ENCODE measurements around the gene GPR15. TPM values are rescaled to one million over a fixed set of nuclear protein-coding genes. Genes with fewer than 3 reads are reported as not detected.

The GPR15 gene
- polyA plus RNA-seq, 1 donor from 2014 or later: not detected

DNA sequence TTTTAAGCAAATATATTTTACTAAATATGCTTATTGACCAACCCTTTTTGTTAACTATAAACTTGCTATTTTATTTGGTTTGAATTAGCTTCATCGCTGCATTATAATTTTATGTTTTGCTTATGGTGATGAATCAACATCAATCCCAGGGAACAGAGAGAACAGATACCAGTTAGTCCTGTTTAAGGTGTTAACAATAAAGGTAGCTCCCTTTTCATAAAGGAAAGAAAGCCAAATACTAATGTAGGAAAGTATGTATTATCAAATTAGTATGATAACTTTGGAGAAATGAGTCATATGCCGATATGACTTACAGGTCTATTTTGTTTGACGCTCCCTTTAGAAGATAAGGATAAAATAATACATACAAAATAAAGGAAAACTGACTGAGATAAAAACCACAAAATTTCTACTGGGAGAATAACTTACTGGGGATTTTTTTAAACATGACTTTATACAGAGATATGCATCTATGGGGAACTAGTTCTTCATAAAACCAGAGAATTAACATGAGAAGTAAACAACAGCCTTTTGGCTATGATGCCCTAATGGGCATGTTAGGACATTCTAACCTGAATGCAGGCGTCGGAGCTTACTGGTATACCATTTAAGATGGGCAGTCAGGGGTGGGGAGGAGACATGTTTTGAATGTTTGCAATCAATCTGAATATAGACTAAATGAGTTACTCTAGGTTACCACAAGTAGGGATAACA lies 29.8 kb upstream of the GPR15 start:
- H3K27me3 ChIP-seq (ENCODE audit: insufficient read depth, low read depth, low read length): no peaks in the 10 kb centered on the region
- H4K20me1 ChIP-seq (ENCODE audit: insufficient read depth): no peaks in the 10 kb centered on the region
- H3K4me3 ChIP-seq (ENCODE audit: low read length): no peak overlapping the region
- H3K27ac ChIP-seq (ENCODE audit: low read length): no peak overlapping the region
- no peaks in the 10 kb centered on the region for H3K9me2 ChIP-seq (ENCODE audit: insufficient read depth, low read length)
- H3K36me3 ChIP-seq (ENCODE audit: insufficient read depth, low read length): no peaks in the 10 kb centered on the region
- H3K9me3 ChIP-seq (ENCODE audit: low read length): no peaks in the 10 kb centered on the region
- H3K79me2 ChIP-seq (replicated peaks; ENCODE audit: insufficient read depth, low read length): no peaks in the 10 kb centered on the region
- H3K9ac ChIP-seq (ENCODE audit: low read length): no peak overlapping the region
- no peak overlapping the region for H3K4me2 ChIP-seq (ENCODE audit: low read length)
- H2AFZ ChIP-seq (ENCODE audit: low read depth, low read length): no peak overlapping the region
- no peaks in the 10 kb centered on the region for H3F3A ChIP-seq (ENCODE audit: insufficient read depth, low read length, poor library complexity, severe bottlenecking)
- TF ChIP-seq TAF1 (IDR thresholded peaks at IDR 0.05; ENCODE audit: low read depth) (no peak), MXI1 (conservative IDR thresholded peaks at IDR 0.05; ENCODE audit: poor library complexity, severe bottlenecking) (no peak), RAD21 (conservative IDR thresholded peaks at IDR 0.05) (no peak), POLR2AphosphoS5 (IDR thresholded peaks at IDR 0.05) (no peak), EP300 (conservative IDR thresholded peaks at IDR 0.05; ENCODE audit: poor library complexity, severe bottlenecking) (no peak), SMC3 (conservative IDR thresholded peaks at IDR 0.05; ENCODE audit: poor library complexity) (no peak), EZH2 (IDR thresholded peaks at IDR 0.05; ENCODE audit: borderline replicate concordance, insufficient read depth, low read length, poor library complexity, severe bottlenecking) (no peak)
- TF ChIP-seq, protein P1, sequence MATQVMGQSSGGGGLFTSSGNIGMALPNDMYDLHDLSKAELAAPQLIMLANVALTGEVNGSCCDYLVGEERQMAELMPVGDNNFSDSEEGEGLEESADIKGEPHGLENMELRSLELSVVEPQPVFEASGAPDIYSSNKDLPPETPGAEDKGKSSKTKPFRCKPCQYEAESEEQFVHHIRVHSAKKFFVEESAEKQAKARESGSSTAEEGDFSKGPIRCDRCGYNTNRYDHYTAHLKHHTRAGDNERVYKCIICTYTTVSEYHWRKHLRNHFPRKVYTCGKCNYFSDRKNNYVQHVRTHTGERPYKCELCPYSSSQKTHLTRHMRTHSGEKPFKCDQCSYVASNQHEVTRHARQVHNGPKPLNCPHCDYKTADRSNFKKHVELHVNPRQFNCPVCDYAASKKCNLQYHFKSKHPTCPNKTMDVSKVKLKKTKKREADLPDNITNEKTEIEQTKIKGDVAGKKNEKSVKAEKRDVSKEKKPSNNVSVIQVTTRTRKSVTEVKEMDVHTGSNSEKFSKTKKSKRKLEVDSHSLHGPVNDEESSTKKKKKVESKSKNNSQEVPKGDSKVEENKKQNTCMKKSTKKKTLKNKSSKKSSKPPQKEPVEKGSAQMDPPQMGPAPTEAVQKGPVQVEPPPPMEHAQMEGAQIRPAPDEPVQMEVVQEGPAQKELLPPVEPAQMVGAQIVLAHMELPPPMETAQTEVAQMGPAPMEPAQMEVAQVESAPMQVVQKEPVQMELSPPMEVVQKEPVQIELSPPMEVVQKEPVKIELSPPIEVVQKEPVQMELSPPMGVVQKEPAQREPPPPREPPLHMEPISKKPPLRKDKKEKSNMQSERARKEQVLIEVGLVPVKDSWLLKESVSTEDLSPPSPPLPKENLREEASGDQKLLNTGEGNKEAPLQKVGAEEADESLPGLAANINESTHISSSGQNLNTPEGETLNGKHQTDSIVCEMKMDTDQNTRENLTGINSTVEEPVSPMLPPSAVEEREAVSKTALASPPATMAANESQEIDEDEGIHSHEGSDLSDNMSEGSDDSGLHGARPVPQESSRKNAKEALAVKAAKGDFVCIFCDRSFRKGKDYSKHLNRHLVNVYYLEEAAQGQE (IDR thresholded peaks at IDR 0.05; ENCODE audit: borderline replicate concordance): no peak

DNA sequence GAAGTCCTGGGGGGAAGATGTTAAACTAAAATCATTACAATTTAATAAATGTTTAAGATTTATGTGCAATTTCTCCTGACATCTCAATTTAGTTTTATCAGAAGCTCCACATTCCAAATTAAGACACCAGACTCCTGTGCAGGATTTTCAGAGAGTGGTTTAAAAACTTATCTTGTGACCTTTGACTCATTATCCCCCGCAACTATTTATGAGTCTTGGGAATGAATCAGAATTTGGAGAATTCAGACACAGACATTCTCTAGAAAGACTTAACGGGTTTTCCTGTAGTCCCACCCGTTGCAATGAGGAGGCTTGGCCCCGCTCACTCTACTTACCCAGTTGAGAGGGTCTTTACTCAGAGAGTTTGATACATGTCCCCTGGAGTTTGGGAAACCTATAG lies 27.2 kb upstream of the GPR15 start:
- H3K27ac ChIP-seq (ENCODE audit: low read length): no peak overlapping the region
- no peaks in the 10 kb centered on the region for H3F3A ChIP-seq (ENCODE audit: insufficient read depth, low read length, poor library complexity, severe bottlenecking)
- H2AFZ ChIP-seq (ENCODE audit: low read depth, low read length): no peak overlapping the region
- H3K4me3 ChIP-seq (ENCODE audit: low read length): no peak overlapping the region
- H3K79me2 ChIP-seq (replicated peaks; ENCODE audit: insufficient read depth, low read length): no peaks in the 10 kb centered on the region
- no peaks in the 10 kb centered on the region for H3K36me3 ChIP-seq (ENCODE audit: insufficient read depth, low read length)
- H3K9me3 ChIP-seq (ENCODE audit: low read length): no peaks in the 10 kb centered on the region
- H3K9ac ChIP-seq (ENCODE audit: low read length): no peak overlapping the region
- H3K27me3 ChIP-seq (ENCODE audit: insufficient read depth, low read depth, low read length): no peaks in the 10 kb centered on the region
- no peaks in the 10 kb centered on the region for H4K20me1 ChIP-seq (ENCODE audit: insufficient read depth)
- H3K4me2 ChIP-seq (ENCODE audit: low read length): no peak overlapping the region
- no peak for TF ChIP-seq MXI1 (conservative IDR thresholded peaks at IDR 0.05; ENCODE audit: poor library complexity, severe bottlenecking)
- TF ChIP-seq RAD21 (conservative IDR thresholded peaks at IDR 0.05): no peak
- no peak for TF ChIP-seq POLR2AphosphoS5 (IDR thresholded peaks at IDR 0.05)
- TF ChIP-seq, protein P2, sequence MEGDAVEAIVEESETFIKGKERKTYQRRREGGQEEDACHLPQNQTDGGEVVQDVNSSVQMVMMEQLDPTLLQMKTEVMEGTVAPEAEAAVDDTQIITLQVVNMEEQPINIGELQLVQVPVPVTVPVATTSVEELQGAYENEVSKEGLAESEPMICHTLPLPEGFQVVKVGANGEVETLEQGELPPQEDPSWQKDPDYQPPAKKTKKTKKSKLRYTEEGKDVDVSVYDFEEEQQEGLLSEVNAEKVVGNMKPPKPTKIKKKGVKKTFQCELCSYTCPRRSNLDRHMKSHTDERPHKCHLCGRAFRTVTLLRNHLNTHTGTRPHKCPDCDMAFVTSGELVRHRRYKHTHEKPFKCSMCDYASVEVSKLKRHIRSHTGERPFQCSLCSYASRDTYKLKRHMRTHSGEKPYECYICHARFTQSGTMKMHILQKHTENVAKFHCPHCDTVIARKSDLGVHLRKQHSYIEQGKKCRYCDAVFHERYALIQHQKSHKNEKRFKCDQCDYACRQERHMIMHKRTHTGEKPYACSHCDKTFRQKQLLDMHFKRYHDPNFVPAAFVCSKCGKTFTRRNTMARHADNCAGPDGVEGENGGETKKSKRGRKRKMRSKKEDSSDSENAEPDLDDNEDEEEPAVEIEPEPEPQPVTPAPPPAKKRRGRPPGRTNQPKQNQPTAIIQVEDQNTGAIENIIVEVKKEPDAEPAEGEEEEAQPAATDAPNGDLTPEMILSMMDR (IDR thresholded peaks at IDR 0.05; ENCODE audit: poor library complexity, severe bottlenecking): no peak
- no peak for TF ChIP-seq SMC3 (conservative IDR thresholded peaks at IDR 0.05; ENCODE audit: poor library complexity)
- TF ChIP-seq TAF1 (IDR thresholded peaks at IDR 0.05; ENCODE audit: low read depth): no peak
- H3K9me2 ChIP-seq (ENCODE audit: insufficient read depth, low read length): no peaks in the 10 kb centered on the region
